HEK293 (cell line): ENCODE measurements around the gene OXNAD1.

Source experiments
- CTCF ChIA-PET: fragments of 350-600 bp; formaldehyde crosslinking; extraction: SDS; loops from one replicate; lab custom pipeline; 2021; ENCODE audit warnings: antibody characterized with exemption; lab: Yijun Ruan, JAX
- POLR2A ChIA-PET: fragments of 300-600 bp; formaldehyde crosslinking; extraction: SDS; loops from one replicate; lab custom pipeline; 2020; ENCODE audit warnings: antibody characterized with exemption, inconsistent platforms; lab: Yijun Ruan, JAX
- H3K27ac ChIP-seq: fragments of 200-500 bp; sonication (Bioruptor generic); 2 replicates; pipeline ENCODE4 v1.5.1; 2014; ENCODE audit warnings: low read depth, low read length, control low read depth, inconsistent platforms; ENCODE audit errors: extremely low read depth
- H3K36me3 ChIP-seq, 2 experiments: fragments of 200-500 bp in 1 of 2; sonication (Bioruptor generic) in 1 of 2; 1 replicate in 1 of 2; 2 replicates in 1 of 2; pipeline ENCODE4 v1.5.1; 2014 to 2017; ENCODE audit warnings: inconsistent platforms in 2 of 2, low read length in 2 of 2; ENCODE audit not compliant: control insufficient read depth in 2 of 2, insufficient read depth in 1 of 2
- H3K4me1 ChIP-seq: fragments of 200-500 bp; sonication (Bioruptor generic); 2 replicates; pipeline ENCODE4 v1.5.1; 2014; ENCODE audit warnings: mild to moderate bottlenecking, low read length, inconsistent platforms; ENCODE audit not compliant: control insufficient read depth, insufficient read depth
- H3K4me3 ChIP-seq: 2 replicates; pipeline ENCODE4 v1.5.1; 2011; ENCODE audit warnings: low read depth, mild to moderate bottlenecking, control low read depth, low read length, moderate library complexity
- H3K9me3 ChIP-seq: fragments of 200-500 bp; sonication (Bioruptor generic); 2 replicates; pipeline ENCODE4 v1.5.1; 2014; ENCODE audit warnings: low read depth, low read length, inconsistent platforms; ENCODE audit not compliant: control insufficient read depth, insufficient read depth
- GFI1B ChIP-seq: fragments of 450-650 bp; formaldehyde crosslinking; IDR thresholded peaks from 2 replicates; pipeline ENCODE4 v1.5.1; 2016; ENCODE audit warnings: missing biosample characterization, missing genetic modification characterization
- RBAK ChIP-seq: fragments of 450-650 bp; formaldehyde crosslinking; IDR thresholded peaks from 2 replicates; pipeline ENCODE4 v1.5.1; 2016; ENCODE audit warnings: missing biosample characterization, missing genetic modification characterization
- SETDB1 ChIP-seq: IDR thresholded peaks from one replicate; pipeline ENCODE4 v1.6.1; 2017; ENCODE audit warnings: mild to moderate bottlenecking, low read length, moderate library complexity, mixed read lengths; ENCODE audit not compliant: insufficient read length
- ZIC2 ChIP-seq: fragments of 450-650 bp; formaldehyde crosslinking; IDR thresholded peaks from 2 replicates; pipeline ENCODE4 v1.5.1; 2016; ENCODE audit warnings: missing biosample characterization, missing genetic modification characterization
- ZNF202 ChIP-seq: fragments of 450-650 bp; formaldehyde crosslinking; IDR thresholded peaks from 2 replicates; pipeline ENCODE4 v1.5.1; 2016; ENCODE audit warnings: missing biosample characterization, missing genetic modification characterization, borderline replicate concordance
- ZNF211 ChIP-seq: fragments of 450-650 bp; formaldehyde crosslinking; IDR thresholded peaks from 2 replicates; pipeline ENCODE4 v1.5.1; 2016; ENCODE audit warnings: low read depth, missing biosample characterization, missing genetic modification characterization
- ZNF248 ChIP-seq: fragments of 450-650 bp; formaldehyde crosslinking; IDR thresholded peaks from 2 replicates; pipeline ENCODE4 v1.5.1; 2017; ENCODE audit warnings: missing biosample characterization, missing genetic modification characterization
- ZNF48 ChIP-seq: fragments of 450-650 bp; formaldehyde crosslinking; IDR thresholded peaks from 2 replicates; pipeline ENCODE4 v1.5.1; 2016; ENCODE audit warnings: missing biosample characterization, missing genetic modification characterization
- ZNF571 ChIP-seq: fragments of 450-650 bp; formaldehyde crosslinking; IDR thresholded peaks from 2 replicates; pipeline ENCODE4 v1.5.0; 2017; ENCODE audit warnings: missing biosample characterization, missing genetic modification characterization
- ZNF677 ChIP-seq: fragments of 450-650 bp; IDR thresholded peaks from 2 replicates; pipeline ENCODE4 v1.5.0; 2018; ENCODE audit warnings: missing biosample characterization, mild to moderate bottlenecking, missing genetic modification characterization, moderate library complexity
- ZSCAN23 ChIP-seq: fragments of 450-650 bp; formaldehyde crosslinking; IDR thresholded peaks from 2 replicates; pipeline ENCODE4 v1.5.1; 2016; ENCODE audit warnings: missing biosample characterization, missing genetic modification characterization
- TF ChIP-seq, protein P1 (sequence below): fragments of 450-650 bp; formaldehyde crosslinking; IDR thresholded peaks from 2 replicates; pipeline ENCODE4 v1.5.1; 2016; ENCODE audit warnings: missing biosample characterization, missing genetic modification characterization, low read depth
- TF ChIP-seq, protein P2 (sequence below): fragments of 450-650 bp; formaldehyde crosslinking; IDR thresholded peaks from 2 replicates; pipeline ENCODE4 v1.5.1; 2016; ENCODE audit warnings: missing biosample characterization, missing genetic modification characterization
- TF ChIP-seq, protein P3 (sequence below): fragments of 450-650 bp; formaldehyde crosslinking; IDR thresholded peaks from 2 replicates; pipeline ENCODE4 v1.5.1; 2016; ENCODE audit warnings: missing biosample characterization, missing genetic modification characterization

OXNAD1 gene

DNA sequence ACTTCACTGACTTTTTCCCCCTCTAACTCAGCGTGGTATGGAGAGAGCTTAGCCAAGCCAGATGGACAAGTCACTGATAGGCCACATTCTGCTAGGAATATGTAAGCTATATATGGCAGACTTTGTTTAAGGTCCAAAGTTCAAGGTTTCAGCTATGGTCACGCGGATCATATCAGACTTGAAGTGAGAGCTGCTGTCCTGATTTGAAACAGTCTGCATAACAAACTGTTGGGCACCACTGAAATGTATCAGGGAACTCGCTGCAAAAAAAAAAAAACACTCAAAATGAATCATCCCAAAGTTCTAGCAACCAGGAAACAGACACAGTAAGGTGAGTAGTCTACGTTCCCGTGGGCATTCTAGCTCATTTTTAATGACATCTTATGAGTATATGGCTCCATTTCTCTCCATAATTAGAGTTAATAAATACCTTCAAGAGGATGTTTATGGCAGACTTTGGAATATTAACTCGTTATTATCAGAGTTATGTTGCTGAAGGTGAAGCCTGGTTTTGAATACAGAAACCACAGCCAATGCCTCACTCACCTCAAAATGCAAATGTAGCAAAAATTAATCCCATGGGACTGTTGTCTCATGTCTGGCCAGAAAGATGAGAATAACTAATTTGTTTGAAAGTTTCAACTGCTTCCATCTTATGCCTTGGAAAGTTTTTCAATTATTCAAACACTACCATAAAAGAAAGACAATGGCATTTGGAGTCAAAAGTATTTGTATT is 12.6 kb upstream of the OXNAD1 start (continued):
- TF ChIP-seq, protein P1, sequence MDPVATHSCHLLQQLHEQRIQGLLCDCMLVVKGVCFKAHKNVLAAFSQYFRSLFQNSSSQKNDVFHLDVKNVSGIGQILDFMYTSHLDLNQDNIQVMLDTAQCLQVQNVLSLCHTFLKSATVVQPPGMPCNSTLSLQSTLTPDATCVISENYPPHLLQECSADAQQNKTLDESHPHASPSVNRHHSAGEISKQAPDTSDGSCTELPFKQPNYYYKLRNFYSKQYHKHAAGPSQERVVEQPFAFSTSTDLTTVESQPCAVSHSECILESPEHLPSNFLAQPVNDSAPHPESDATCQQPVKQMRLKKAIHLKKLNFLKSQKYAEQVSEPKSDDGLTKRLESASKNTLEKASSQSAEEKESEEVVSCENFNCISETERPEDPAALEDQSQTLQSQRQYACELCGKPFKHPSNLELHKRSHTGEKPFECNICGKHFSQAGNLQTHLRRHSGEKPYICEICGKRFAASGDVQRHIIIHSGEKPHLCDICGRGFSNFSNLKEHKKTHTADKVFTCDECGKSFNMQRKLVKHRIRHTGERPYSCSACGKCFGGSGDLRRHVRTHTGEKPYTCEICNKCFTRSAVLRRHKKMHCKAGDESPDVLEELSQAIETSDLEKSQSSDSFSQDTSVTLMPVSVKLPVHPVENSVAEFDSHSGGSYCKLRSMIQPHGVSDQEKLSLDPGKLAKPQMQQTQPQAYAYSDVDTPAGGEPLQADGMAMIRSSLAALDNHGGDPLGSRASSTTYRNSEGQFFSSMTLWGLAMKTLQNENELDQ (tag by site-specific recombination) = no peak
- TF ChIP-seq, protein P2, sequence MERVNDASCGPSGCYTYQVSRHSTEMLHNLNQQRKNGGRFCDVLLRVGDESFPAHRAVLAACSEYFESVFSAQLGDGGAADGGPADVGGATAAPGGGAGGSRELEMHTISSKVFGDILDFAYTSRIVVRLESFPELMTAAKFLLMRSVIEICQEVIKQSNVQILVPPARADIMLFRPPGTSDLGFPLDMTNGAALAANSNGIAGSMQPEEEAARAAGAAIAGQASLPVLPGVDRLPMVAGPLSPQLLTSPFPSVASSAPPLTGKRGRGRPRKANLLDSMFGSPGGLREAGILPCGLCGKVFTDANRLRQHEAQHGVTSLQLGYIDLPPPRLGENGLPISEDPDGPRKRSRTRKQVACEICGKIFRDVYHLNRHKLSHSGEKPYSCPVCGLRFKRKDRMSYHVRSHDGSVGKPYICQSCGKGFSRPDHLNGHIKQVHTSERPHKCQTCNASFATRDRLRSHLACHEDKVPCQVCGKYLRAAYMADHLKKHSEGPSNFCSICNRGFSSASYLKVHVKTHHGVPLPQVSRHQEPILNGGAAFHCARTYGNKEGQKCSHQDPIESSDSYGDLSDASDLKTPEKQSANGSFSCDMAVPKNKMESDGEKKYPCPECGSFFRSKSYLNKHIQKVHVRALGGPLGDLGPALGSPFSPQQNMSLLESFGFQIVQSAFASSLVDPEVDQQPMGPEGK (tag by site-specific recombination) = no peak
- TF ChIP-seq ZIC2 (tag by site-specific recombination) (no peak), SETDB1 (no peak), ZNF48 (tag by site-specific recombination) (no peak), ZNF211 (tag by site-specific recombination) (no peak), ZNF571 (tag by site-specific recombination) (no peak)

DNA sequence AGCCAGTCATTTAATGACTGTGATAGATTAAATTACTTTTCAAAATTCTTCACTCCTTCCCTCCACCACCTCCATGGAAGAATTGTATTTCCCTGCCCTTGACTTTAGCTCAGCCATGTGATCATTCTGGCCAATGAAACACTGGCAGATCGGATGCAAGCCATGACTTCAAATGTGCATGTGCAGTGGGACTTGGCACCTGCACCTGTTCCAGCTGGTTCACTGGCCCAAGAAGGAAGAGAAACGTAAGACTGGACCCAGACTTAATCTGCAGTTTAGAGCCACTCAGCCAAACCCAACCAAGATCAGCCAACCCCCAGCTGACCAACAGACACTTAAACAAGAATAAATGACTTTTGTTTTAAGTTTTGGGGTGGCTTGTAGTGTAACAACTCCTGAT is 12.0 kb upstream of the OXNAD1 start:
- POLR2A ChIA-PET = no interaction called here
- Histone ChIP-seq H3K4me3 (no peak overlapping the region), H3K27ac (no peak overlapping the region), H3K4me1 (no peaks in the 10 kb centered on the region), H3K9me3 (no peaks in the 10 kb centered on the region), H3K36me3 (no peaks in the 10 kb centered on the region)
- CTCF ChIA-PET = interaction anchor here (0.6 to 1.5 kb wide), 2 partner anchors 435 to 622 kb away, joined by 3 to 4 read pairs; no protein-coding TSS in a partner anchor
- TF ChIP-seq ZNF248 (tag by site-specific recombination) (no peak), ZNF677 (no peak)

DNA sequence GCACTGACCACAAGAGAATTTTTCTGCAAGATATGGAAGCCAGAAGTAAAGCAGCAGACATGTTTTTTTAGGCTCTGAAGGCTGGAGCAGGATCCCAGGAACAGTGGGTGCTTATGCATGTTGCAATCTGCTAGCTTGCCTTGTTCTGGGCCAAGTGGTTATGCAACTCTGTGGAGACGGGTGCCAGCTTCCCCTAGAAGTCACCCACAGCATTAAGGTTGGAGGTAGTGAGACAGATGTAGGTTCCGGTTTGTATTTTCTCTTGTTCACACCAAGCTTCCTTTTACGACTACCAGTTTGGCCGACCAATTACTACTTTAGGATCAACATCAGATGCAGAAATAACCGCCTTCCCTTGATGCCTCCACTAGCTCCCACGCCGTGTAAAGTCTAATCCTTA is 11.4 kb upstream of the OXNAD1 start:
- CTCF ChIA-PET = interaction anchor here (1.0 to 1.5 kb wide), 2 partner anchors 37 to 623 kb away, joined by 4 to 5 read pairs; no protein-coding TSS in a partner anchor
- Histone ChIP-seq H3K9me3 (no peaks in the 10 kb centered on the region), H3K36me3 (no peaks in the 10 kb centered on the region), H3K27ac (no peak overlapping the region), H3K4me1 (no peaks in the 10 kb centered on the region), H3K4me3 (no peak overlapping the region)
- POLR2A ChIA-PET = no interaction called here
- TF ChIP-seq ZSCAN23 (tag by site-specific recombination) (no peak), RBAK (tag by site-specific recombination) (no peak), ZNF202 (no peak), GFI1B (tag by site-specific recombination) (no peak)
- TF ChIP-seq, protein P3, sequence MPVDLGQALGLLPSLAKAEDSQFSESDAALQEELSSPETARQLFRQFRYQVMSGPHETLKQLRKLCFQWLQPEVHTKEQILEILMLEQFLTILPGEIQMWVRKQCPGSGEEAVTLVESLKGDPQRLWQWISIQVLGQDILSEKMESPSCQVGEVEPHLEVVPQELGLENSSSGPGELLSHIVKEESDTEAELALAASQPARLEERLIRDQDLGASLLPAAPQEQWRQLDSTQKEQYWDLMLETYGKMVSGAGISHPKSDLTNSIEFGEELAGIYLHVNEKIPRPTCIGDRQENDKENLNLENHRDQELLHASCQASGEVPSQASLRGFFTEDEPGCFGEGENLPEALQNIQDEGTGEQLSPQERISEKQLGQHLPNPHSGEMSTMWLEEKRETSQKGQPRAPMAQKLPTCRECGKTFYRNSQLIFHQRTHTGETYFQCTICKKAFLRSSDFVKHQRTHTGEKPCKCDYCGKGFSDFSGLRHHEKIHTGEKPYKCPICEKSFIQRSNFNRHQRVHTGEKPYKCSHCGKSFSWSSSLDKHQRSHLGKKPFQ (tag by site-specific recombination) = no peak
